ENCODE measurements around the gene SLC6A13. TPM values are rescaled to one million over a fixed set of nuclear protein-coding genes. Genes with fewer than 3 reads are reported as not detected.

Gene SLC6A13
- total RNA-seq, 1 experiment from 2014 or later = not detected

DNA sequence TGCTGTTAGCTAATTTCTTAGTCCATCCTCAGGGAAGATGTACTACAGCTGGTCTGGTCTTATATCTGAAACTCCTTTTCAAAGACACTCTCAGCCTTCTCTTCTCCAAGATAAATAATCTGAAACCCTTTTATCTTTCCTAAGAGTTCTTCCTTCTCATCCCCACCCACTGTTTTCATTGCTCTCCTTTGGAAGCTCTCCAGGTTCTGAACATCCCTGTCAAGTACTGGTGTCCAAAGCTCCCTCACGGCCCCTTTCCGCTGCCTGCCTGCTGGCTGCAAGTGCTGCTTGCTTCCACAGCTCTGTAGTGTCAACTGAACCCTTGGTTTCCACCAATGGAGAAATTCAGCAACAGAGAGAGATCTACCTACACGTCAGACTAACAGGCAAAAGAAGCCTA lies 6.6 kb upstream of the SLC6A13 start:
- no peak for DNase-seq
- WGBS (ENCODE audit: extremely low coverage, insufficient read length, low lambda C conversion rate) = no CpG with 5 or more reads among the region's 3 CpGs

More for the DNA sequence above, 6.6 kb upstream of the SLC6A13 start:
- Mint-ChIP-seq H3K4me1 (no peaks in the 10 kb centered on the region; a peak in 1 of 4 replicates), H3K27ac (no peak overlapping the region), H3K36me3 (ENCODE audit: insufficient read depth in 1 of 3, low read depth in 3 of 3) (no peaks in the 10 kb centered on the region), H3K4me3 (no peak overlapping the region), H3K27me3 (ENCODE audit: low read depth) (peaks cover 4% of the 10 kb centered on the region), H3K9me3 (no peaks in the 10 kb centered on the region)
- Histone ChIP-seq H2AFZ (ENCODE audit: low read length) (no peak overlapping the region), H2BK120ac (ENCODE audit: low read depth, low read length, poor library complexity, severe bottlenecking) (no peak overlapping the region), H3K56ac (ENCODE audit: insufficient read length, low read depth, low read length) (no peak overlapping the region), H2BK20ac (ENCODE audit: low read depth, low read length, poor library complexity, severe bottlenecking) (no peak overlapping the region), H3K23ac (ENCODE audit: insufficient read length, low read depth, low read length) (no peak overlapping the region), H3K23me2 (ENCODE audit: insufficient read length, low read depth, low read length, poor library complexity, severe bottlenecking) (no peaks in the 10 kb centered on the region), H4K91ac (ENCODE audit: insufficient read length, low read depth, low read length) (no peak overlapping the region), H3K4me2 (ENCODE audit: insufficient read depth, insufficient read length, low read length) (no peak overlapping the region), H4K5ac (ENCODE audit: insufficient read length, low read depth, low read length) (no peak overlapping the region), H2AK5ac (ENCODE audit: insufficient read length, low read length) (no peak overlapping the region), H3K27ac (ENCODE audit: insufficient read length, low read depth, low read length) (no peak overlapping the region), H3K79me1 (ENCODE audit: insufficient read depth, low read depth, low read length, poor library complexity, severe bottlenecking) (no peaks in the 10 kb centered on the region), H3K9me3 (ENCODE audit: control insufficient read depth, low read depth, low read length) (no peaks in the 10 kb centered on the region), H4K8ac (replicated peaks; ENCODE audit: insufficient read length, low read depth, low read length) (no peak overlapping the region), H3K4ac (ENCODE audit: low read depth, low read length) (no peak overlapping the region), H4K20me1 (ENCODE audit: control insufficient read depth, insufficient read depth, insufficient read length) (no peaks in the 10 kb centered on the region), H3K9ac (ENCODE audit: extremely low read depth, insufficient read length, low read length) (no peak overlapping the region), H2BK12ac (ENCODE audit: insufficient read length, low read depth, low read length) (no peak overlapping the region), H2BK5ac (ENCODE audit: insufficient read length, low read length) (no peak overlapping the region), H3K18ac (ENCODE audit: insufficient read length, low read depth, low read length) (no peak overlapping the region), H3K79me2 (ENCODE audit: insufficient read depth, low read length) (no peaks in the 10 kb centered on the region), H3T11ph (ENCODE audit: low read length) (no peak overlapping the region), H3K14ac (ENCODE audit: insufficient read depth, low read length) (no peak overlapping the region), H3K4me1 (ENCODE audit: insufficient read depth, low read length) (no peaks in the 10 kb centered on the region), H2BK15ac (ENCODE audit: low read depth, low read length) (no peak overlapping the region), H3K27me3 (ENCODE audit: insufficient read depth, low read length) (no peaks in the 10 kb centered on the region)
- TF ChIP-seq, protein P1, sequence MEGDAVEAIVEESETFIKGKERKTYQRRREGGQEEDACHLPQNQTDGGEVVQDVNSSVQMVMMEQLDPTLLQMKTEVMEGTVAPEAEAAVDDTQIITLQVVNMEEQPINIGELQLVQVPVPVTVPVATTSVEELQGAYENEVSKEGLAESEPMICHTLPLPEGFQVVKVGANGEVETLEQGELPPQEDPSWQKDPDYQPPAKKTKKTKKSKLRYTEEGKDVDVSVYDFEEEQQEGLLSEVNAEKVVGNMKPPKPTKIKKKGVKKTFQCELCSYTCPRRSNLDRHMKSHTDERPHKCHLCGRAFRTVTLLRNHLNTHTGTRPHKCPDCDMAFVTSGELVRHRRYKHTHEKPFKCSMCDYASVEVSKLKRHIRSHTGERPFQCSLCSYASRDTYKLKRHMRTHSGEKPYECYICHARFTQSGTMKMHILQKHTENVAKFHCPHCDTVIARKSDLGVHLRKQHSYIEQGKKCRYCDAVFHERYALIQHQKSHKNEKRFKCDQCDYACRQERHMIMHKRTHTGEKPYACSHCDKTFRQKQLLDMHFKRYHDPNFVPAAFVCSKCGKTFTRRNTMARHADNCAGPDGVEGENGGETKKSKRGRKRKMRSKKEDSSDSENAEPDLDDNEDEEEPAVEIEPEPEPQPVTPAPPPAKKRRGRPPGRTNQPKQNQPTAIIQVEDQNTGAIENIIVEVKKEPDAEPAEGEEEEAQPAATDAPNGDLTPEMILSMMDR (conservative IDR thresholded peaks at IDR 0.05) = no peak

Data from H9 (cell line).